Duodenal mucosa (tissue), 2 donors: ENCODE results near the gene CCDC86.
A peak's percentile ranks its signal among the peaks of the same experiment; 100 is the strongest.

Source experiments
- H3K27ac ChIP-seq: one replicate; pipeline ENCODE4 v1.7.0; 2013; ENCODE audit warnings: low read depth, low read length
- H3K27me3 ChIP-seq, 2 donors: one replicate each; pipeline ENCODE4 v1.7.0; 2013; ENCODE audit warnings: low read length in 2 of 2, control low read depth in 1 of 2; ENCODE audit not compliant: insufficient read depth in 2 of 2, control insufficient read depth in 1 of 2
- H3K36me3 ChIP-seq, 2 donors: one replicate each; pipeline ENCODE4 v1.7.0; 2013; ENCODE audit warnings: low read length in 2 of 2, control low read depth in 1 of 2; ENCODE audit not compliant: insufficient read depth in 2 of 2, control insufficient read depth in 1 of 2
- H3K4me1 ChIP-seq, 2 donors: one replicate each; pipeline ENCODE4 v1.7.0; 2013; ENCODE audit warnings: low read length in 2 of 2, control low read depth in 1 of 2; ENCODE audit not compliant: insufficient read depth in 2 of 2, control insufficient read depth in 1 of 2
- H3K4me3 ChIP-seq, 2 donors: one replicate each; pipeline ENCODE4 v1.7.0; 2013; ENCODE audit warnings: low read length in 2 of 2, low read depth in 1 of 2
- H3K9ac ChIP-seq, 2 donors: one replicate each; pipeline ENCODE4 v1.7.0; 2013; ENCODE audit warnings: low read length in 2 of 2, low read depth in 1 of 2
- H3K9me3 ChIP-seq, 2 donors: one replicate each; pipeline ENCODE4 v1.7.0; 2013; ENCODE audit warnings: low read length in 2 of 2, control low read depth in 1 of 2; ENCODE audit not compliant: control insufficient read depth in 1 of 2

CCDC86 gene

DNA sequence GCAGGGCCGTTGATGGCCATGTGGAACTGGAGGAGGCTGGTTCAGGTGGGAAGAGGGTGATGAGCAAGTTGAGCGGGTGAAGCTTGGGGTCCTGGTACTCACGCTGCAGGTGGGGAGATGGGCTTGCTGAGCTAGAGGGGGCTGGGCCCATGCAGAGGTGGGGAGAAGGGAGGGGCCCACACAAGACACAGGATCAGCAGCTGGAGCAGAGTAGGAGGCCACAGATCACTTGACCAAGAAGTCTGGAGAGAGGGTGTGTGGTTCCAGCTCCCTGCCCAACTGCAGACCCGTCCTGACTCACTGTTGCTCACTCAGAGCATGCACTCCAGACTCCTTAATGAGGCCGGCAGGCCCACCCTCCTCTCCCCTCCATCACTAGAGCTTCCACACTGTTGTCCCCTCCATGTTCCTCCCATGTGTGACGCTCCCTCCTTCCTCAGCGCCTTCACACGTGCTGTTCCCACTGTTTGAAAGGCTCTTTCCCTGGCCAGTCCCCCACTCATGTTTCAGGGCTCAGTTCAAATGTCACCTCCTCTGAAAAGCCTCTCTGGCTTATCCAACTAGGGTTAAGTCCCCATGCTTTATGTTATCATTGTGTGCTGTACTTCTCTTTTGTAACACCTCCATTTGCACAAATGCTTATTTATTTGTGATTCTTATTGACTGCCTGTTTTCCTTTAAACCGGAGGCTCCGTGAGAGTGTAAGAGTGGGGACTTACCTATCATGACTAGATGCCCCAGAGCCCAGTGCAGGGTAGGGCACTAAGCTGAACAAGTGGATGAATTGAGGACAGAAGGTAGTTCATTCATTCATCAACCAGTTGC lies 2.3 kb downstream of the CCDC86 start:
- peak overlapping the region; percentile 80 to 95 for H3K4me3 ChIP-seq
- H3K9me3 ChIP-seq, result no peaks in the 10 kb centered on the region
- no peak overlapping the region for H3K27ac ChIP-seq
- no peaks in the 10 kb centered on the region for H3K27me3 ChIP-seq
- H3K9ac ChIP-seq, result peak overlapping the region; percentile 67 to 86
- H3K4me1 ChIP-seq, result peaks cover 33 to 61% of the 10 kb centered on the region in 2 donors
- H3K36me3 ChIP-seq, result peaks cover 4 to 15% of the 10 kb centered on the region in 2 donors

DNA sequence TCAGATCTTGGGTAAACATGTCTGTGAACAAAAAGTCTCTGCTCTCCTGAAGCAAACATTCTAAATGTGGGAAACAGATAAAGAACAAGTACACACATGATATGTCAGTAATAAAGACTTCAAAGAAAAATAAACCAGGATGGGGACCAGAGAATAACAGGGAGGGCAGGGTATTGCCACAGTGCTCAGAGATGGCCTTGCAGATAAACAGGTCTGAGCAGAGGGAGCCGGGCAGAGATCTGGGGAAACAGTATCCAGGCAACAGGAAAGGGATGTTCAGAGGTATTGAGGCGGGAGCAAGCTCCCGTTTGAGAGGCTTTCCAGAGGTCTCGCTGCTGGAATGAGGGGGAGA lies 2.9 kb downstream of the CCDC86 start:
- no peaks in the 10 kb centered on the region for H3K9me3 ChIP-seq
- peak overlapping the region; percentile 80 to 95 for H3K4me3 ChIP-seq
- H3K4me1 ChIP-seq, result peaks cover 33 to 61% of the 10 kb centered on the region in 2 donors
- peak overlapping the region in 1 of 2 donors; percentile 16 for H3K9ac ChIP-seq
- H3K27ac ChIP-seq, result no peak overlapping the region
- no peaks in the 10 kb centered on the region for H3K27me3 ChIP-seq
- H3K36me3 ChIP-seq, result peaks cover 9 to 21% of the 10 kb centered on the region in 2 donors

DNA sequence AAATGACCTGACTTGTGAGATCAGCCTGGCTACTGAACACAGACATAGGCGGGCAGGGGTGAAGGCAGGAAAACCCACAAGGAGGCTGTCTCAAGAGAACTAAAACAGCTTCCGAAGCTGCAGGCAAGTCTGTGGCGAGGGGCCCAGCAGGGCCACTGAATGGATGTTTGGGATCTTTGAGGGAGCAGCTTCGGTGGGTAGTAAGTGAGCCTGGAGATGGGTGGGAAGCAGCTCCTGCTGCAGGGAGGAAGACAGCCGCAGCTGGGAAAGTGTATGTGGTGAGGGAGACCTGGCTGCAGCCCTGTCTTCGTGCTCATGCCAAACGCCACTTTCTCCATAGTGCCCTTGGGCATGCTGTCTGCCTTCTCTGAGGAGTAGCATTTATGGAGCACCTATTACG lies 3.4 kb downstream of the CCDC86 start:
- peaks cover 33 to 61% of the 10 kb centered on the region in 2 donors for H3K4me1 ChIP-seq
- no peaks in the 10 kb centered on the region for H3K9me3 ChIP-seq
- H3K27me3 ChIP-seq, result no peaks in the 10 kb centered on the region
- no peak overlapping the region for H3K9ac ChIP-seq
- no peak overlapping the region for H3K4me3 ChIP-seq
- H3K27ac ChIP-seq, result no peak overlapping the region
- peaks cover 9 to 25% of the 10 kb centered on the region in 2 donors for H3K36me3 ChIP-seq

DNA sequence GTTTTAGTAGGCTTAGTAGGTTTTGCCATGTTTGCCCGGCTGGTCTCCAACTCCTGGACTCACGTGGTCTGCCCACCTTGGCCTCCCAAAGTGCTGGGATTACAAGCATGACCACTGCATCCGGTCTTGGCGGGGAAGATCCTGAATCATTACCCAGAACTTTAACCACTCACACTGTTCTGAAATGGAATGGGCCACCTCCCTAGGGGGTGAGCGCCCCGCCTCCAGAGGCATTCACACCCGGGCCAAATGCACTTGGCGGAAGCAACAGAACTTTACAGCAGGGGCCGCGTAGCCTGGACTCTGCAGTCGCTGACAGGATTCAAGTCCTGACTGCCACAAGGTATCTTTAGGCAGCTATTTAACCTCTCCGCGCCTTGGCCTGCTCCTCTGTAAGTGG lies 5.4 kb downstream of the CCDC86 start:
- H3K36me3 ChIP-seq, result peaks cover 9 to 40% of the 10 kb centered on the region in 2 donors
- peaks cover 37 to 65% of the 10 kb centered on the region in 2 donors for H3K4me1 ChIP-seq
- no peak overlapping the region for H3K4me3 ChIP-seq
- no peak overlapping the region for H3K9ac ChIP-seq
- no peaks in the 10 kb centered on the region for H3K9me3 ChIP-seq
- no peaks in the 10 kb centered on the region for H3K27me3 ChIP-seq
- no peak overlapping the region for H3K27ac ChIP-seq

DNA sequence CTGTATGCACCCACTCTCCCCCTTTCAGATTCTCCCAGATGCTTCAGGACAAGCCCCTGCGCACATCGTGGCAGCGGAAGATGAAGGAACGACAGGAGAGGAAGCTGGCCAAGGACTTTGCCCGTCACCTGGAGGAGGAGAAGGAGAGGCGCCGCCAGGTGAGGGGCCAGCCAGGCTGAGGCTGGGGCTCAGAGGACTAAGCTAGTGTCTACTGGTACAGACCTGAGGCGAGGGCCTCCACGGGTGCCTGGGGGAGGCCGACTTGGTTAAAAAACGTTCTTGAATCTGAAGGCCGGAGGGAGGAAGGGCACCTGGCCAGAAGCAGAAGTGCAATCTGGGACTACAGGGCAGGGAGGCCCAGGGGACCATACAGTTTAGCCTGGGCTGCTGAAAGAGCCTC lies 6.0 kb downstream of the CCDC86 start:
- Histone ChIP-seq H3K9ac (peak overlapping the region; percentile 19 to 25), H3K4me1 (peaks cover 35 to 59% of the 10 kb centered on the region in 2 donors), H3K27me3 (no peaks in the 10 kb centered on the region), H3K9me3 (no peaks in the 10 kb centered on the region), H3K27ac (no peak overlapping the region), H3K36me3 (peaks cover 9 to 40% of the 10 kb centered on the region in 2 donors), H3K4me3 (no peak overlapping the region)

DNA sequence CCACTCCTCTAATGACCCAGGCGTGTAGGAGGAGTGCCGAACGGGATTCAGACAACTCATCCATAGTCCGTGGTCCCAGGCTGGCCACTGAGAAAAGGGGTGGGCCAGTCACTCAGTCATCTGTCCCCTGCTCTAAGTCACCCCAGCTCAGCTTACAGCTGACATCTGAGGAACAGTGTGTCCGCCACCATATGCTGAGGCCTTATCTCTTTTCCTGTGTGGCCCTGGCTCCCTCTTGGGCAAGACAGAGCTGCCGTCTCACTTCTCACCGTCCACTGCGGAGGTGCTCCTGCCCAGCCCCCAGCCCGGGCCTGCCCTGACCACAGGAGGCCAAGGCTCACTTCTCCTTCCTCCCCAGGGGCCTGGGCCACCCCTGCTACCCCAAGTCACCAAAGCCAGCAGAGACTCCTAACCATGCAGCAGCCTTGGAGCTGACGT lies 6.8 kb downstream of the CCDC86 start:
- peaks cover 9 to 43% of the 10 kb centered on the region in 2 donors for H3K36me3 ChIP-seq
- no peaks in the 10 kb centered on the region for H3K27me3 ChIP-seq
- no peak overlapping the region for H3K27ac ChIP-seq
- H3K4me1 ChIP-seq, result peaks cover 32 to 59% of the 10 kb centered on the region in 2 donors
- H3K9ac ChIP-seq, result no peak overlapping the region
- H3K9me3 ChIP-seq, result no peaks in the 10 kb centered on the region
- H3K4me3 ChIP-seq, result no peak overlapping the region

DNA sequence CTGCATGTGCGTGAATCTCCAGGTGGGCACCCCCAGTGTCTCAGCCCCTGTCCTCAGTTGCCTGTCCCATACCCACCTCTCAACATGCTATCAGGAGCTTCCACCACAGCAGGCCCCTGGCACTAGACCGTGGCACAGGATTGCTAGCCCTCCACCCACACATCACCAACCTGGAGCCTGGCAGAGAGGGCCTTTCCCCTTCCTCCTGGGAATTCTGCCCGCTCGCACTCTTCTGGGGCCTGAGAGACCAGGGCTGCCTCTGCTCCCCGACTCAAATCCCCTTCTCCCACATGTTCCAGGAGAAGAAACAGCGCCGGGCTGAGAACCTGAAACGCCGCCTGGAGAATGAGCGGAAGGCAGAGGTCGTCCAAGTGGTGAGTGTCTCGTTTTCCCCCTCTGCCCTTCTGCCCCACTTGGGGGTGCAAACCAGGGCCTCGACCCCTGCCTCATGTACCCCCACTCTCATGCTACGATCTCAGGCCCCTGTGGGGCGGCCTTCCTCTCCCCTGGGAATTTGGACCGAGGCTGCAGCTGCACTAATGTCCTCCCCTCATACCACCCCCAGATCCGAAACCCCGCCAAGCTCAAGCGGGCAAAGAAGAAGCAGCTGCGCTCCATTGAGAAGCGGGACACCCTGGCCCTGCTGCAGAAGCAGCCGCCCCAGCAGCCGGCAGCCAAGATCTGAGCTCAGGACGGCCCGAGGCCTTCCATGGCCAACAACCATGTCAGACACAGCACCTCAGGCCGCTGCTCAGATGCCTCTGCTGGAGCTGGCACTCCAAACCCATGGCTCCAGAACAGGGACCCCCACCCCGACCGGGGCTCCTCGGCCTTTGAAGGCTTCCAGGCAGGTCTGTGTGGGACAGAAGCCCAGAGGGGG lies 8.0 kb downstream of the CCDC86 start:
- no peaks in the 10 kb centered on the region for H3K27me3 ChIP-seq
- H3K4me3 ChIP-seq, result no peak overlapping the region
- H3K36me3 ChIP-seq, result peaks cover 9 to 43% of the 10 kb centered on the region in 2 donors
- no peak overlapping the region for H3K27ac ChIP-seq
- H3K4me1 ChIP-seq, result peaks cover 24 to 59% of the 10 kb centered on the region in 2 donors
- H3K9ac ChIP-seq, result no peak overlapping the region
- no peaks in the 10 kb centered on the region for H3K9me3 ChIP-seq

DNA sequence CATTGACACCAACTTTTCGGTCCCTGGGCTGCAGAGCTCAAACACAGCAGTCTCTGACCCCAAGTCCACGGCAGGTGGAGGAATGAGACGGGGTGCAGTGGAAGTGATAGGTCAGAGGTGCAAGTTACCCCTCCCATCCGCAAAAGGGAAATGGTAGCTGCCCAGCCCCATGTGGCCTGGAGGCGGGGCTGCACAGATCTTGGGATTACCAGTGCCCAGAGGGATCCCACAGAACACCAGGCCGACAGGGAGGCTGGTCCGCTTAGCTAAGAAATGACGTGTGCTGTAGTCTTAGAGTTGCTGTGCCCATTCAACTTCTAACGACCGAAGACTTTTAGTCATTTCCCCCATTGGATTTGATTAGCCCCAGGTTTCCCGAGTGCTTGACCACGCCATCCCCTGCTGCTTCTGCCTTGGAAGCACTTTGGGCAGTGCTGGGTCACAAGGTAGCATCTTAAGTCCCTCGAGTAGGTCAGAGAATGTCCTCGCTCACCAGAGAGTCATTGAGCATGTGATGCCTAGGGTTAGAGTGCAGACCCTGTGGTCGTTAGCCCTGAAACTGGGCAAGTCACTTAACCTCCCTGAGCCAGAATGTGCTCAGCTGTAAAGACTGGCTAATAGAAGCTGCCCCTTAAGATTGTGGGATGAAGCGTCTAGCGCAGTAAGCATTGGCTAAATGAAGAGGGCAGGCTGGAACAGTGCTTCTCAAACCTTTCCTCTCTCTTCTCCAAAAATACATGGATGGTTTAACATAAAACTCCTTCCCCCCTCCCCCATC lies 9.6 kb downstream of the CCDC86 start:
- Histone ChIP-seq H3K4me3 (peak overlapping the region; percentile 21 to 47), H3K9ac (peak overlapping the region; percentile 28 to 48), H3K27me3 (no peaks in the 10 kb centered on the region), H3K36me3 (peaks cover 9 to 43% of the 10 kb centered on the region in 2 donors), H3K4me1 (peaks cover 29 to 60% of the 10 kb centered on the region in 2 donors), H3K27ac (peak overlapping the region; percentile 64), H3K9me3 (no peaks in the 10 kb centered on the region)

DNA sequence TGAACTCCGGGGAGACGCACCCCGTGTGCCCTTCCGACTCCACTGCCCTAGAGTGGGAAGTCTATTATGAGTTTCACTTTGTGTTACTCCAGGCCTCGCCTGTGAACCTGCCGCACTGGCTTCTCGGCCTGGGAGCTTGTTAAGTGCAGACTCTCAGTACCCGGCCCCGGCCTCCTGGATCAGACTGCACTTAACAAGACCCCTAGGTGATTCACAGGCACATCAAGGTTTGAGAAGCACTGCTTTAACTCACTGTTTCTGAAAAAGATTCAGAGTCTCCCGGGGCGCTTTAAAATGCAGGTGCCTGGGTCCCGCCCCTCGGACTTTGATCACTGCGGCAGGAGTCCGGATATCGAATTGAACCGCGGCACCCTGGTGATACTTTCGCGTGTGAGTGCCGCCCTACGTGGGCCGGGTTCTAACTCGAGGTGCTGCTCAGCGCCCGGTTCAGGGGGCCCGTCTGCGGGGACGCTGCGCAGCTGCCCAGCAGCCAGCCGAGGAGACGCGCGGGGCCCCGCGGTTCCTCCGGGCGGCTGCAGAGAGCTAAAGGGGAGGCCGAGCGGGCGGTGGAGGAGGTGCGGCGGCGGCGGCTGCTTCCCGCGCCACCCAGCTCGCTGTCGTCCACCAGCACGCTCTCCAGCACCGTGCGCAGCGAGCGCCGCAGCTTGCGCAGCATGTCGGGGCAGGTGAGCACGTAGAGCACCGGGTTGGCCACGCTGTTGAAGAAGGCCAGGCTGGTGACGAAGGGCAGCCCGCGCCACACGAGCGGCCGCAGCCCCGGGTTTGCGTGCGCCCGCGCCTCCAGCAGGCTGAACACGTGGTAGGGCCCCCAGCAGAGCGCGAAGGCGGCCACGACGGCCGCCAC lies 10.4 kb downstream of the CCDC86 start:
- Histone ChIP-seq H3K4me1 (peaks cover 29 to 60% of the 10 kb centered on the region in 2 donors), H3K9ac (peak overlapping the region; percentile 28 to 48), H3K27ac (peak overlapping the region; percentile 64), H3K36me3 (peaks cover 8 to 43% of the 10 kb centered on the region in 2 donors), H3K27me3 (no peaks in the 10 kb centered on the region), H3K9me3 (no peaks in the 10 kb centered on the region), H3K4me3 (peak overlapping the region; percentile 21 to 61)
